GM12878 (cell line): ENCODE measurements around the gene ABCB8. TPM values are rescaled to one million over a fixed set of nuclear protein-coding genes. Genes with fewer than 3 reads are reported as not detected.
A peak's percentile ranks its signal among the peaks of the same experiment; 100 is the strongest.

Experiments used
- BACH1 ChIP-seq: fragments of 450-650 bp; IDR thresholded peaks from 2 replicates; pipeline ENCODE4 v1.6.1; 2017; ENCODE audit warnings: mild to moderate bottlenecking, borderline replicate concordance
- CHD4 ChIP-seq: fragments of 200-600 bp; sonication (generic); IDR thresholded peaks from 2 replicates; pipeline ENCODE4 v1.6.1; 2016; ENCODE audit warnings: mild to moderate bottlenecking
- CREB1 ChIP-seq: IDR thresholded peaks from 2 replicates; pipeline ENCODE4 v1.6.1; 2012; ENCODE audit warnings: low read depth, mild to moderate bottlenecking, inconsistent platforms
- EED ChIP-seq: sonication (generic); IDR thresholded peaks from 2 replicates; pipeline ENCODE4 v1.6.1; 2016; ENCODE audit warnings: antibody characterized with exemption, low read depth
- EGR1 ChIP-seq, 2 experiments: IDR thresholded peaks; 1 replicate in 1 of 2; 2 replicates in 1 of 2; pipeline ENCODE4 v1.6.1; 2011 to 2012; ENCODE audit warnings: low read depth in 2 of 2, low read length in 2 of 2, borderline replicate concordance in 1 of 2, mild to moderate bottlenecking in 1 of 2, moderate library complexity in 1 of 2
- ETV6 ChIP-seq, 2 experiments: fragments of 450-650 bp in 1 of 2; IDR thresholded peaks in 1 of 2; conservative IDR thresholded peaks in 1 of 2; 2 replicates each; pipeline ENCODE4 v1.6.1; 2014; ENCODE audit warnings: antibody characterized with exemption in 1 of 2, borderline replicate concordance in 1 of 2, low read depth in 1 of 2, mild to moderate bottlenecking in 1 of 2, moderate library complexity in 1 of 2
- FOXM1 ChIP-seq: IDR thresholded peaks from 2 replicates; pipeline ENCODE4 v1.6.1; 2012; ENCODE audit warnings: low read depth, mild to moderate bottlenecking, inconsistent platforms, low read length, moderate library complexity
- GATAD2B ChIP-seq: fragments of 450-650 bp; conservative IDR thresholded peaks from 2 replicates; pipeline ENCODE4 v1.6.1; 2017; ENCODE audit warnings: low read depth, mild to moderate bottlenecking, moderate library complexity
- HSF1 ChIP-seq: fragments of 150-350 bp; IDR thresholded peaks from 2 replicates; pipeline ENCODE4 v1.6.1; 2014; ENCODE audit warnings: mild to moderate bottlenecking, low read depth, low read length
- IKZF1 ChIP-seq: fragments of 450-650 bp; conservative IDR thresholded peaks from 2 replicates; pipeline ENCODE4 v1.6.1; 2017; ENCODE audit warnings: antibody characterized with exemption, mild to moderate bottlenecking
- LARP7 ChIP-seq: fragments of 450-650 bp; IDR thresholded peaks from 2 replicates; pipeline ENCODE4 v1.6.1; 2017; ENCODE audit warnings: mild to moderate bottlenecking
- NFXL1 ChIP-seq: fragments of 450-650 bp; IDR thresholded peaks from 2 replicates; pipeline ENCODE4 v1.6.1; 2017; ENCODE audit warnings: antibody characterized with exemption, mild to moderate bottlenecking, borderline replicate concordance
- PAX5 ChIP-seq: IDR thresholded peaks from 2 replicates; pipeline ENCODE4 v1.6.1; 2011; ENCODE audit warnings: low read depth, low read length, borderline replicate concordance
- POLR2AphosphoS2 ChIP-seq: IDR thresholded peaks from 2 replicates; pipeline ENCODE4 v1.6.1; 2011; ENCODE audit warnings: low read depth, mild to moderate bottlenecking, low read length, improper control_type of control experiment, moderate library complexity
- RELA ChIP-seq: fragments of 450-650 bp; IDR thresholded peaks from 2 replicates; pipeline ENCODE4 v1.8.0; 2014; ENCODE audit warnings: borderline replicate concordance; ENCODE audit not compliant: partially characterized antibody
- RELB ChIP-seq: fragments of 450-650 bp; IDR thresholded peaks from 2 replicates; pipeline ENCODE4 v1.6.1; 2017; ENCODE audit warnings: low read depth, mild to moderate bottlenecking, moderate library complexity
- SKIL ChIP-seq: fragments of 450-650 bp; IDR thresholded peaks from 2 replicates; pipeline ENCODE4 v1.6.1; 2017; ENCODE audit warnings: mild to moderate bottlenecking, low read depth, inconsistent platforms; ENCODE audit not compliant: poor library complexity, severe bottlenecking
- STAT1 ChIP-seq: fragments of 450-650 bp; conservative IDR thresholded peaks from 2 replicates; pipeline ENCODE4 v1.6.1; 2014; ENCODE audit warnings: antibody characterized with exemption, mild to moderate bottlenecking
- TBL1XR1 ChIP-seq: IDR thresholded peaks from 2 replicates; pipeline ENCODE4 v1.6.1; 2012; ENCODE audit warnings: low read depth, low read length, improper control_type of control experiment
- ZBTB11 ChIP-seq: fragments of 450-650 bp; formaldehyde crosslinking; IDR thresholded peaks from 2 replicates; pipeline ENCODE4 v1.5.0; 2022; ENCODE audit warnings: mild to moderate bottlenecking, missing genetic modification characterization
- ZNF24 ChIP-seq: fragments of 450-650 bp; IDR thresholded peaks from 2 replicates; pipeline ENCODE4 v1.6.1; 2017; ENCODE audit warnings: antibody characterized with exemption, mild to moderate bottlenecking
- ZSCAN29 ChIP-seq: fragments of 450-650 bp; IDR thresholded peaks from 2 replicates; pipeline ENCODE4 v1.6.1; 2017; ENCODE audit warnings: mild to moderate bottlenecking, moderate library complexity
- polyA plus RNA-seq, 11 experiments: library from polyadenylated mRNA; depleted of rRNA in 4 of 11; unstranded in 6 of 11; stranded (reverse) in 5 of 11; fragments of >200 nt; fragmentation: Nextera tagmentation in 4 of 11; fragmentation: Illumina TruSeq in 1 of 11; extraction: Ambion mirVana in 4 of 11; extraction: Trizol in 1 of 11; gene quantifications; 1 replicate in 1 of 11; 2 replicates in 10 of 11; pipeline versions ENCODE4 v1.2.1 to v1.2.3, GENCODE V29; 2011 to 2016; ENCODE audit warnings: inconsistent platforms in 2 of 11, missing spikeins in 2 of 11, low read depth in 1 of 11
- total RNA-seq, 4 experiments: library from RNA; depleted of rRNA in 3 of 4; stranded (reverse); fragments of >200 nt in 3 of 4; fragmentation: Illumina TruSeq in 1 of 4; extraction: Trizol in 1 of 4; gene quantifications; 2 replicates each; pipeline versions ENCODE4 v1.2.1 to v1.2.3, GENCODE V29; 2013 to 2021

The ABCB8 gene
- total and polyA plus RNA-seq, 10 of the 15 experiments (the other 5 are each of a cell fraction or from before 2014, with no cell fraction given) = 0.77 to 34.8 (median 18.9) TPM

- TF ChIP-seq NFXL1 = no peak
- peak; percentile 53; the same call in 1 of the 2 replicates for TF ChIP-seq BACH1
- TF ChIP-seq TBL1XR1 = peak; percentile 64; the same call in 1 of the 2 replicates
- no peak for TF ChIP-seq RELA
- TF ChIP-seq GATAD2B = peak; percentile 56; the same call in 1 of the 2 replicates
- peak in 1 of 2 experiments; percentile 28; a peak in 1 of 3 replicates for TF ChIP-seq EGR1 (IDR thresholded peaks at IDR 0.05; ENCODE audit: borderline replicate concordance in 1 of 2, low read depth in 2 of 2, low read length in 2 of 2)
- TF ChIP-seq ZNF24 = no peak
- TF ChIP-seq LARP7 = peak; percentile 58; the same call in 1 of the 2 replicates
- TF ChIP-seq SKIL = no peak
- no peak for TF ChIP-seq FOXM1
- no peak for TF ChIP-seq ZBTB11
- TF ChIP-seq ETV6 (conservative IDR thresholded peaks at IDR 0.05 in 1 of 2, IDR thresholded peaks at IDR 0.05 in 1 of 2; ENCODE audit: borderline replicate concordance in 1 of 2, low read depth in 1 of 2) = no peak
- no peak for TF ChIP-seq CREB1
- no peak for TF ChIP-seq STAT1
- no peak for TF ChIP-seq PAX5
- no peak for TF ChIP-seq ZSCAN29
- no peak for TF ChIP-seq CHD4
- TF ChIP-seq HSF1 = no peak
- TF ChIP-seq POLR2AphosphoS2 = peak; percentile 75; the same call in 1 of the 2 replicates
- no peak for TF ChIP-seq EED
- peak; percentile 71 for TF ChIP-seq IKZF1
- peak; percentile 86 for TF ChIP-seq RELB
Measured at GRCh38 chr7:151080522-151081169, 52.4 kb downstream of the ABCB8 start, which contains the start of gene FASTK (continued).
